Measurements from ENCODE around the gene TPM1. TPM values are rescaled to one million over a fixed set of nuclear protein-coding genes. Genes with fewer than 3 reads are reported as not detected.

The TPM1 gene
- total RNA-seq, 2 donors from 2014 or later: 245 to 363 TPM

DNA sequence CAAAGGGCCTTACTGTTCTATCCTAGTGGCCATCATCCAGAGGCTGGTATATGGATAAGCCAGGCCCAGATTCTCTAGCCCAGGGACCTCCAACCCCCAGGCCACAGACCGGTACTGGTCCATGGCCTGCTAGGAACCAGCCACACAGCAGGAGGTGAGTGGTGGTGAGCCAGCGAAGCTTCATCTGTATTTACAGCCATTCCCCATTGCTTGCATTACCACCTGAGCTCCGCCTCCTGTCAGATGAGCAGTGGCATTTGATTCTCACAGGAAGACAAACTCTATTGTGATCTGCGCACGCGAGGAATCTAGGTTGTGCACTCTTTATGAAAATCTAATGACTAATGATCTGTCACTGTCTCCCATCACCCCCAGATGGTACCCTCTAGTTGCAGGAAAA, 30.1 kb upstream of the TPM1 start:
- H3K4me1 Mint-ChIP-seq: peaks cover 4% of the 10 kb centered on the region
- H3K36me3 Mint-ChIP-seq (ENCODE audit: low read depth): no peaks in the 10 kb centered on the region
- no peak overlapping the region for H3K9ac ChIP-seq (ENCODE audit: extremely low read depth, low read length, poor library complexity, severe bottlenecking)
- H3K4me3 Mint-ChIP-seq: no peak overlapping the region
- H3K27ac Mint-ChIP-seq: no peak overlapping the region
- no peak overlapping the region for H3K27ac ChIP-seq (ENCODE audit: low read depth, low read length)
- no peaks in the 10 kb centered on the region for H3K36me3 ChIP-seq (ENCODE audit: control insufficient read depth, insufficient read depth, low read length)
- H3K4me1 ChIP-seq (ENCODE audit: control insufficient read depth, insufficient read depth, low read length): no peaks in the 10 kb centered on the region
- no peak overlapping the region for H3K4me3 ChIP-seq (ENCODE audit: low read length)
- no peaks in the 10 kb centered on the region for H3K27me3 ChIP-seq (ENCODE audit: control insufficient read depth, insufficient read depth, low read length, poor library complexity, severe bottlenecking)
- TF ChIP-seq, protein P1, sequence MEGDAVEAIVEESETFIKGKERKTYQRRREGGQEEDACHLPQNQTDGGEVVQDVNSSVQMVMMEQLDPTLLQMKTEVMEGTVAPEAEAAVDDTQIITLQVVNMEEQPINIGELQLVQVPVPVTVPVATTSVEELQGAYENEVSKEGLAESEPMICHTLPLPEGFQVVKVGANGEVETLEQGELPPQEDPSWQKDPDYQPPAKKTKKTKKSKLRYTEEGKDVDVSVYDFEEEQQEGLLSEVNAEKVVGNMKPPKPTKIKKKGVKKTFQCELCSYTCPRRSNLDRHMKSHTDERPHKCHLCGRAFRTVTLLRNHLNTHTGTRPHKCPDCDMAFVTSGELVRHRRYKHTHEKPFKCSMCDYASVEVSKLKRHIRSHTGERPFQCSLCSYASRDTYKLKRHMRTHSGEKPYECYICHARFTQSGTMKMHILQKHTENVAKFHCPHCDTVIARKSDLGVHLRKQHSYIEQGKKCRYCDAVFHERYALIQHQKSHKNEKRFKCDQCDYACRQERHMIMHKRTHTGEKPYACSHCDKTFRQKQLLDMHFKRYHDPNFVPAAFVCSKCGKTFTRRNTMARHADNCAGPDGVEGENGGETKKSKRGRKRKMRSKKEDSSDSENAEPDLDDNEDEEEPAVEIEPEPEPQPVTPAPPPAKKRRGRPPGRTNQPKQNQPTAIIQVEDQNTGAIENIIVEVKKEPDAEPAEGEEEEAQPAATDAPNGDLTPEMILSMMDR (conservative IDR thresholded peaks at IDR 0.05): no peak
- 95 to 96% methylated on average over 4 to 6 of the region's 6 CpGs for WGBS, 2 experiments (ENCODE audit: insufficient coverage in 1 of 2, insufficient read length in 1 of 2)
- no peaks in the 10 kb centered on the region for H3K27me3 Mint-ChIP-seq (ENCODE audit: insufficient read depth)
- peaks cover 3% of the 10 kb centered on the region for H3K9me3 Mint-ChIP-seq
- no peaks in the 10 kb centered on the region for H3K9me3 ChIP-seq (ENCODE audit: control insufficient read depth, low read length)
- no peak for DNase-seq

GRCh38 chr15:63013052-63013808, 29.3 kb upstream of the TPM1 start:
- no peaks in the 10 kb centered on the region for H3K36me3 Mint-ChIP-seq (ENCODE audit: low read depth)
- 76 to 80% methylated on average over 8 to 11 of the region's 11 CpGs for WGBS, 2 experiments (ENCODE audit: insufficient coverage in 1 of 2, insufficient read length in 1 of 2)
- Histone ChIP-seq H3K9me3 (ENCODE audit: control insufficient read depth, low read length) (no peaks in the 10 kb centered on the region), H3K27ac (ENCODE audit: low read depth, low read length) (no peak overlapping the region), H3K4me3 (ENCODE audit: low read length) (no peak overlapping the region), H3K27me3 (ENCODE audit: control insufficient read depth, insufficient read depth, low read length, poor library complexity, severe bottlenecking) (no peaks in the 10 kb centered on the region), H3K4me1 (ENCODE audit: control insufficient read depth, insufficient read depth, low read length) (no peaks in the 10 kb centered on the region), H3K36me3 (ENCODE audit: control insufficient read depth, insufficient read depth, low read length) (no peaks in the 10 kb centered on the region), H3K9ac (ENCODE audit: extremely low read depth, low read length, poor library complexity, severe bottlenecking) (no peak overlapping the region)
- no peak overlapping the region for H3K4me3 Mint-ChIP-seq
- H3K27ac Mint-ChIP-seq: no peak overlapping the region
- no peak for DNase-seq
- H3K4me1 Mint-ChIP-seq: peaks cover 4% of the 10 kb centered on the region
- no peaks in the 10 kb centered on the region for H3K27me3 Mint-ChIP-seq (ENCODE audit: insufficient read depth)
- TF ChIP-seq, protein P1 (conservative IDR thresholded peaks at IDR 0.05): no peak
- peaks cover 3% of the 10 kb centered on the region for H3K9me3 Mint-ChIP-seq

- H3K4me3 Mint-ChIP-seq: no peak overlapping the region
- Histone ChIP-seq H3K4me3 (ENCODE audit: low read length) (no peak overlapping the region), H3K27ac (ENCODE audit: low read depth, low read length) (no peak overlapping the region), H3K9ac (ENCODE audit: extremely low read depth, low read length, poor library complexity, severe bottlenecking) (no peak overlapping the region), H3K36me3 (ENCODE audit: control insufficient read depth, insufficient read depth, low read length) (no peaks in the 10 kb centered on the region), H3K27me3 (ENCODE audit: control insufficient read depth, insufficient read depth, low read length, poor library complexity, severe bottlenecking) (no peaks in the 10 kb centered on the region), H3K4me1 (ENCODE audit: control insufficient read depth, insufficient read depth, low read length) (no peaks in the 10 kb centered on the region), H3K9me3 (ENCODE audit: control insufficient read depth, low read length) (no peaks in the 10 kb centered on the region)
- peaks cover 2% of the 10 kb centered on the region for H3K27me3 Mint-ChIP-seq (ENCODE audit: insufficient read depth)
- H3K9me3 Mint-ChIP-seq: peaks cover 3% of the 10 kb centered on the region
- H3K36me3 Mint-ChIP-seq (ENCODE audit: low read depth): no peaks in the 10 kb centered on the region
- WGBS, 2 experiments (ENCODE audit: insufficient coverage in 1 of 2, insufficient read length in 1 of 2): 91 to 100% methylated on average over 3 to 4 of the region's 4 CpGs
- DNase-seq: no peak
- TF ChIP-seq, protein P1 (conservative IDR thresholded peaks at IDR 0.05): no peak
- peaks cover 6% of the 10 kb centered on the region for H3K4me1 Mint-ChIP-seq
- no peak overlapping the region for H3K27ac Mint-ChIP-seq
Observed at GRCh38 chr15:63014578-63014977, 28.0 kb upstream of the TPM1 start.
